Liver (tissue), 3 donors: Measurements from ENCODE around the gene SEMA4F.

Source experiments
- ATF3 ChIP-seq: IDR thresholded peaks from 2 replicates; pipeline ENCODE4 v1.6.1; 2016; ENCODE audit warnings: antibody characterized with exemption
- CTCF ChIP-seq: fragments of 150-350 bp; IDR thresholded peaks from 2 replicates; pipeline ENCODE4 v1.5.1; 2017; ENCODE audit warnings: improper control_type of control experiment, low read depth, low read length; ENCODE audit not compliant: missing input control
- EGR1 ChIP-seq, 2 donors: IDR thresholded peaks; 2 replicates each; pipeline ENCODE4 v1.6.1; 2016 to 2018; ENCODE audit warnings: antibody characterized with exemption in 2 of 2, low read depth in 2 of 2
- FOXA1 ChIP-seq: IDR thresholded peaks from 2 replicates; pipeline ENCODE4 v1.6.1; 2016; ENCODE audit warnings: antibody characterized with exemption
- GABPA ChIP-seq, 2 donors: IDR thresholded peaks in 1 of 2; conservative IDR thresholded peaks in 1 of 2; 2 replicates each; pipeline ENCODE4 v1.6.1; 2016; ENCODE audit warnings: antibody characterized with exemption in 2 of 2, mild to moderate bottlenecking in 1 of 2, moderate library complexity in 1 of 2
- HNF4G ChIP-seq: IDR thresholded peaks from 2 replicates; pipeline ENCODE4 v1.6.1; 2016; ENCODE audit warnings: antibody characterized with exemption
- JUND ChIP-seq, 2 donors: IDR thresholded peaks; 2 replicates each; pipeline ENCODE4 v1.6.1; 2016; ENCODE audit warnings: antibody characterized with exemption in 2 of 2
- MAX ChIP-seq: IDR thresholded peaks from 2 replicates; pipeline ENCODE4 v1.6.1; 2016; ENCODE audit warnings: antibody characterized with exemption
- RAD21 ChIP-seq, 2 donors: IDR thresholded peaks; 2 replicates each; pipeline ENCODE4 v1.6.1; 2016; ENCODE audit warnings: antibody characterized with exemption in 2 of 2, mild to moderate bottlenecking in 2 of 2
- REST ChIP-seq: IDR thresholded peaks from 2 replicates; pipeline ENCODE4 v1.6.1; 2016; ENCODE audit warnings: antibody characterized with exemption, mild to moderate bottlenecking
- RXRA ChIP-seq, 2 donors: IDR thresholded peaks; 2 replicates each; pipeline ENCODE4 v1.6.1; 2017 to 2018; ENCODE audit warnings: antibody characterized with exemption in 2 of 2, mild to moderate bottlenecking in 1 of 2
- SP1 ChIP-seq: IDR thresholded peaks from 2 replicates; pipeline ENCODE4 v1.6.1; 2018; ENCODE audit warnings: antibody characterized with exemption, mild to moderate bottlenecking
- YY1 ChIP-seq: IDR thresholded peaks from 2 replicates; pipeline ENCODE4 v1.6.1; 2016; ENCODE audit warnings: antibody characterized with exemption, mild to moderate bottlenecking
- ZBTB33 ChIP-seq: IDR thresholded peaks from 2 replicates; pipeline ENCODE4 v1.6.1; 2016; ENCODE audit warnings: antibody characterized with exemption
- donor health status: healthy.
- donor health status: healthy.

GRCh38 chr2:74693213-74693612 lies 39.2 kb downstream of the SEMA4F start:
- TF ChIP-seq GABPA (IDR thresholded peaks at IDR 0.05 in 1 of 2, conservative IDR thresholded peaks at IDR 0.05 in 1 of 2): no peak
- TF ChIP-seq FOXA1: no peak
- no peak for TF ChIP-seq CTCF
- no peak for TF ChIP-seq EGR1 (IDR thresholded peaks at IDR 0.05; ENCODE audit: low read depth in 2 of 2)
- no peak for TF ChIP-seq REST
- TF ChIP-seq MAX: no peak
- no peak for TF ChIP-seq HNF4G
- TF ChIP-seq JUND (IDR thresholded peaks at IDR 0.05): no peak
- no peak for TF ChIP-seq ZBTB33
- TF ChIP-seq YY1: no peak
- no peak for TF ChIP-seq ATF3
- no peak for TF ChIP-seq RAD21 (IDR thresholded peaks at IDR 0.05)
- TF ChIP-seq RXRA (IDR thresholded peaks at IDR 0.05): no peak
- no peak for TF ChIP-seq SP1
